KMS-11 (cell line): ENCODE results near the gene FAM107B.

Source experiments
- H2AFZ ChIP-seq: fragments of 200-600 bp; sonication (generic); 2 replicates; pipeline ENCODE4 v1.6.1; 2016; ENCODE audit warnings: antibody characterized with exemption, mixed run types, low read depth
- H3K27ac ChIP-seq: fragments of 200-600 bp; sonication (generic); 2 replicates; pipeline ENCODE4 v1.6.1; 2016; ENCODE audit warnings: mild to moderate bottlenecking, mixed run types
- H3K27me3 ChIP-seq: fragments of 200-600 bp; sonication (generic); 2 replicates; pipeline ENCODE4 v1.6.1; 2017; ENCODE audit warnings: mild to moderate bottlenecking, low read depth, mixed run types, moderate library complexity; ENCODE audit not compliant: insufficient read depth
- H3K36me3 ChIP-seq: fragments of 200-600 bp; sonication (generic); 2 replicates; pipeline ENCODE4 v1.6.1; 2017; ENCODE audit warnings: mild to moderate bottlenecking, mixed run types; ENCODE audit not compliant: insufficient read depth
- H3K4me1 ChIP-seq: fragments of 200-600 bp; sonication (generic); 2 replicates; pipeline ENCODE4 v1.6.1; 2016; ENCODE audit warnings: mild to moderate bottlenecking, low read depth, mixed run types; ENCODE audit not compliant: poor library complexity, severe bottlenecking
- H3K4me2 ChIP-seq: fragments of 200-600 bp; sonication (generic); 2 replicates; pipeline ENCODE4 v1.7.0; 2016; ENCODE audit warnings: mild to moderate bottlenecking, mixed run types
- H3K4me3 ChIP-seq: fragments of 200-600 bp; sonication (generic); IDR thresholded peaks from 2 replicates; pipeline ENCODE4 v1.6.1; 2017; ENCODE audit warnings: low read depth, low read length, mixed read lengths; ENCODE audit not compliant: insufficient read depth
- H3K79me2 ChIP-seq: fragments of 200-600 bp; sonication (generic); 2 replicates; pipeline ENCODE4 v1.6.1; 2016; ENCODE audit warnings: low read depth, mixed run types; ENCODE audit not compliant: insufficient read depth
- H3K9ac ChIP-seq: fragments of 200-600 bp; sonication (generic); 2 replicates; pipeline ENCODE4 v1.6.1; 2016; ENCODE audit warnings: mild to moderate bottlenecking, mixed run types
- H4K20me1 ChIP-seq: fragments of 200-600 bp; sonication (generic); 2 replicates; pipeline ENCODE4 v1.6.1; 2016; ENCODE audit warnings: mild to moderate bottlenecking, mixed run types; ENCODE audit not compliant: insufficient read depth
- TF ChIP-seq, protein P1 (sequence below): fragments of 200-600 bp; sonication (generic); conservative IDR thresholded peaks from 2 replicates; pipeline ENCODE4 v1.6.1; 2017; ENCODE audit warnings: low read depth, mild to moderate bottlenecking, antibody characterized with exemption, low read length, moderate library complexity, mixed read lengths

Gene FAM107B

GRCh38 chr10:14757986-14758385, 16.7 kb downstream of the FAM107B start:
- Histone ChIP-seq H3K4me2 (no peak overlapping the region), H3K4me3 (no peak overlapping the region), H3K27me3 (no peaks in the 10 kb centered on the region), H3K79me2 (no peaks in the 10 kb centered on the region), H2AFZ (no peak overlapping the region), H4K20me1 (no peaks in the 10 kb centered on the region), H3K9ac (no peak overlapping the region), H3K4me1 (no peaks in the 10 kb centered on the region), H3K36me3 (no peaks in the 10 kb centered on the region), H3K27ac (no peak overlapping the region)
- TF ChIP-seq, protein P1, sequence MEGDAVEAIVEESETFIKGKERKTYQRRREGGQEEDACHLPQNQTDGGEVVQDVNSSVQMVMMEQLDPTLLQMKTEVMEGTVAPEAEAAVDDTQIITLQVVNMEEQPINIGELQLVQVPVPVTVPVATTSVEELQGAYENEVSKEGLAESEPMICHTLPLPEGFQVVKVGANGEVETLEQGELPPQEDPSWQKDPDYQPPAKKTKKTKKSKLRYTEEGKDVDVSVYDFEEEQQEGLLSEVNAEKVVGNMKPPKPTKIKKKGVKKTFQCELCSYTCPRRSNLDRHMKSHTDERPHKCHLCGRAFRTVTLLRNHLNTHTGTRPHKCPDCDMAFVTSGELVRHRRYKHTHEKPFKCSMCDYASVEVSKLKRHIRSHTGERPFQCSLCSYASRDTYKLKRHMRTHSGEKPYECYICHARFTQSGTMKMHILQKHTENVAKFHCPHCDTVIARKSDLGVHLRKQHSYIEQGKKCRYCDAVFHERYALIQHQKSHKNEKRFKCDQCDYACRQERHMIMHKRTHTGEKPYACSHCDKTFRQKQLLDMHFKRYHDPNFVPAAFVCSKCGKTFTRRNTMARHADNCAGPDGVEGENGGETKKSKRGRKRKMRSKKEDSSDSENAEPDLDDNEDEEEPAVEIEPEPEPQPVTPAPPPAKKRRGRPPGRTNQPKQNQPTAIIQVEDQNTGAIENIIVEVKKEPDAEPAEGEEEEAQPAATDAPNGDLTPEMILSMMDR: no peak

- H3K27ac ChIP-seq: no peak overlapping the region
- no peaks in the 10 kb centered on the region for H3K36me3 ChIP-seq
- no peaks in the 10 kb centered on the region for H4K20me1 ChIP-seq
- no peak overlapping the region for H3K4me3 ChIP-seq
- TF ChIP-seq, protein P1: no peak
- no peaks in the 10 kb centered on the region for H3K79me2 ChIP-seq
- H3K4me1 ChIP-seq: no peaks in the 10 kb centered on the region
- no peak overlapping the region for H3K4me2 ChIP-seq
- H2AFZ ChIP-seq: no peak overlapping the region
- H3K9ac ChIP-seq: no peak overlapping the region
- H3K27me3 ChIP-seq: no peaks in the 10 kb centered on the region
Measured at GRCh38 chr10:14757394-14757793, 17.3 kb downstream of the FAM107B start.

DNA sequence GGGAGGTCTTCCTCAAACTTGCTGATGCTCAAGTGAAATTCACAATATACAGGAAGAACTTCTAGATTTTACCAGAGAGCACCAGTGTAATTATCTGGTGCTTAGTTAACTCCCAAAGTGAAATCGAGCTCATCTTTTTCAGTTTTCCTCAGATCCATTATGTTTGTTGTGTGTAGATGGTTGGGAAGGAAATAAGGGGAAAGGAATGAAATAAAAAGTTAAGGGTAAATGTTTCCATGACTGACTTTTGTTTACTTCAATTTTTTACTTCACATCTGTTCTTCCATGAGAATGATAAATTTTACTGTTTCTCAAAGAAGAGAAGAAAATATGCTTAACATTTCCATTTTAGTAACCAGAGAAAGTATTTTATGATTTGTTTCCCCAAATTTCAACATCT, 21.3 kb downstream of the FAM107B start:
- Histone ChIP-seq H2AFZ (no peak overlapping the region), H3K9ac (no peak overlapping the region), H3K4me1 (no peaks in the 10 kb centered on the region), H4K20me1 (no peaks in the 10 kb centered on the region), H3K4me3 (no peak overlapping the region), H3K36me3 (no peaks in the 10 kb centered on the region), H3K79me2 (no peaks in the 10 kb centered on the region), H3K27ac (no peak overlapping the region), H3K27me3 (no peaks in the 10 kb centered on the region), H3K4me2 (no peak overlapping the region)
- TF ChIP-seq, protein P1: no peak

DNA sequence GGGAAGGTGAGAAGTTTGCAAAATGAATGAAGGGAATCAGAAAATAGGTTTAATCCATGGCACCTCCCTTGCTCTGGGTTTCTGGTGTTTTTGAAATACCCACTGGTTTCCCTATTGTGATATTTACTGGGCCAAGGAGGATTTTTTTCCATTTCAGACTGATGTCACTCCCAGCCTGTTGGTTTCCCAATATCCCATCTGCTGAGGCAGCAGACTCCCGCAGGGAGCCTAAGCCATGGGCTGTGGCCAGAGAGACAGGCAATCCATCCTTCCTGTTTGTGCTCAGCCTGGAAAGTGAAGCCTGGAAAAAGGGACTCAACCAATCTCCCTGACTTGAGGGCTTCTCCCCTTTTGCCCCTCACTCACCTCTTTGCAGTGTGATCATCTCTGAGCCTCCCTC, 22.8 kb downstream of the FAM107B start:
- H3K4me3 ChIP-seq: no peak overlapping the region
- H4K20me1 ChIP-seq: no peaks in the 10 kb centered on the region
- H3K4me2 ChIP-seq: no peak overlapping the region
- no peaks in the 10 kb centered on the region for H3K27me3 ChIP-seq
- no peak overlapping the region for H2AFZ ChIP-seq
- H3K36me3 ChIP-seq: no peaks in the 10 kb centered on the region
- no peak overlapping the region for H3K9ac ChIP-seq
- H3K27ac ChIP-seq: no peak overlapping the region
- no peaks in the 10 kb centered on the region for H3K4me1 ChIP-seq
- H3K79me2 ChIP-seq: no peaks in the 10 kb centered on the region
- TF ChIP-seq, protein P1: no peak
